Ascending aorta (tissue), 2 donors: Measurements from ENCODE around the gene BCL2L12. TPM values are rescaled to one million over a fixed set of nuclear protein-coding genes. Genes with fewer than 3 reads are reported as not detected.

Experiments used
- DNase-seq, 2 donors: peaks; one replicate each; pipeline ENCODE4 v3.0.0-alpha.2; 2019; ENCODE audit warnings: low spot score in 2 of 2
- H3K27ac ChIP-seq, 2 donors: fragments of 200-600 bp; sonication (generic); one replicate each; pipeline ENCODE4 v1.5.1; 2016 to 2017; ENCODE audit warnings: mild to moderate bottlenecking in 1 of 2
- H3K27me3 ChIP-seq: fragments of 200-600 bp; sonication (generic); one replicate; pipeline ENCODE4 v1.5.1; 2017
- H3K36me3 ChIP-seq, 2 donors: fragments of 200-600 bp; sonication (generic); one replicate each; pipeline ENCODE4 v1.5.1; 2016
- H3K4me1 ChIP-seq, 2 donors: fragments of 200-600 bp; sonication (generic); one replicate each; pipeline ENCODE4 v1.5.1; 2016 to 2017; ENCODE audit warnings: mild to moderate bottlenecking in 1 of 2
- H3K4me3 ChIP-seq, 2 donors: fragments of 200-600 bp; sonication (generic); one replicate each; pipeline ENCODE4 v1.5.1; 2016 to 2017; ENCODE audit warnings: mild to moderate bottlenecking in 1 of 2
- H3K9me3 ChIP-seq, 2 donors: fragments of 200-600 bp; sonication (generic); one replicate each; pipeline ENCODE4 v1.5.1; 2016
- CTCF ChIP-seq, 3 experiments: fragments of 200-600 bp in 2 of 3; fragments of 450-650 bp in 1 of 3; sonication (generic) in 2 of 3; IDR thresholded peaks; one replicate each; pipeline ENCODE4 v1.5.1; 2016 to 2019; ENCODE audit warnings: antibody characterized with exemption in 3 of 3, mild to moderate bottlenecking in 1 of 3, moderate library complexity in 1 of 3
- intact Hi-C: fragments of 100-400 bp; cut with DNase I; formaldehyde crosslinking; loops from one replicate; pipeline ENCODE4 v1.15.1; 2023
- total RNA-seq: library from RNA; depleted of rRNA; stranded (reverse); fragments of >200 nt; gene quantifications from one replicate; pipeline ENCODE4 v1.1.0, GENCODE V29; 2016

Gene BCL2L12
- total RNA-seq, 1 donor from 2014 or later: 0.64 TPM

GRCh38 chr19:49635530-49636232 is 30.1 kb upstream of the BCL2L12 start:
- no peak for DNase-seq
- H3K27ac ChIP-seq: peak overlapping the region; percentile 40 to 100
- H3K27me3 ChIP-seq: no peaks in the 10 kb centered on the region
- intact Hi-C loops: no loop called here
- H3K36me3 ChIP-seq: peaks cover 21 to 23% of the 10 kb centered on the region in 2 donors
- peaks cover 13% of the 10 kb centered on the region in 2 donors for H3K4me1 ChIP-seq
- no peak for TF ChIP-seq CTCF (IDR thresholded peaks at IDR 0.05)
- H3K9me3 ChIP-seq: no peaks in the 10 kb centered on the region
- H3K4me3 ChIP-seq: no peak overlapping the region

- no peak overlapping the region for H3K4me3 ChIP-seq
- intact Hi-C loops: no loop called here
- peaks cover 8 to 9% of the 10 kb centered on the region in 2 donors for H3K4me1 ChIP-seq
- peaks cover 21 to 23% of the 10 kb centered on the region in 2 donors for H3K36me3 ChIP-seq
- TF ChIP-seq CTCF (IDR thresholded peaks at IDR 0.05): no peak
- no peaks in the 10 kb centered on the region for H3K9me3 ChIP-seq
- peak overlapping the region; percentile 40 to 100 for H3K27ac ChIP-seq
- no peak for DNase-seq
- H3K27me3 ChIP-seq: no peaks in the 10 kb centered on the region
Measured at GRCh38 chr19:49636233-49636932, 29.4 kb upstream of the BCL2L12 start.

DNA sequence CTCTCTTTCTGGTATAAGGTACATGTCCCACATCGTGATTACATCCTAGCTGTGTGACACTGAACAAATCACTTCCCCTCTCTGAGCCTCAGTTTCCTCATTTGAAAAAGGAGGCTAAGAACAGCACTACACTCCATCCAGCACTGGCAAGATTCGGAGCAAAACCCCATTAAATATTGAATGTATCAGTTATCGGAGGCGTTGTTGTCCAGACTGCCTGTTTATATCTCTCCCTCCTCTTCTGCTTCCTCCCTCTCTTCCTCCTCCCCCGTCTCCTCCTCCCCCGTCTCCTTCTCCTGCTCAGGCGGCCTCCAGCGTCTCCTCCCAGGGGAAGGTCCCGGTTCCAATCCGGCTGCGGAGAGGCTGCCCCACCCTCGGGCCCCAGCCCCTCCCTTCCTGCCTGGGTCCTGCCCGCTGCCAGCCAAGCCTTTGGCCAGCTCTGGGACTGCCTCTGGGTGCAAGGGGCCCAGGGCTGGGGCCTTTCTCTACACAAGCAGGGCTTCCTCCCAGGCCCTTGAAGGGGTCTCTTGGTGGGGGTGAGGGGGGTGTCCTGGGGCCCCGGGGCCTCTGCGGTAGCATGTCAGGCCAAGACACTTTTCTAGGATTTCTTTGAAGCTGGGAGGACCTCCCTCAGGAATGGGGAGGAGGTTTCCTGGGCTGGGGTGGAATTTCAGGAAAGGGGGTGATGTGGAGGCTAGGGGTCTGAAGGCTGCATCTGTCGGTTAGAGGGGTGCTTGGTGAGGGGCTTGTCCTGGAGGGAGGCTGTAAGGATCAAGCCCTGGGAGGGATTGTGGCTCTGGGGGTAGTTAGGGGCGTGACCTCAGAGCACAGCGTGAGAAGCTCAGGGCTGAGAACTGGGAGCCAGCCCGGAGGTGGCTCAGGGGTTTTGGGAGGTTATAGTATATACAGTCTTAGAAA is 27.7 kb upstream of the BCL2L12 start:
- Histone ChIP-seq H3K27me3 (no peaks in the 10 kb centered on the region), H3K27ac (peak overlapping the region; percentile 99 to 100), H3K9me3 (no peaks in the 10 kb centered on the region), H3K4me3 (peak overlapping the region; percentile 80 to 87), H3K4me1 (peaks cover 8 to 15% of the 10 kb centered on the region in 2 donors), H3K36me3 (peaks cover 21 to 23% of the 10 kb centered on the region in 2 donors)
- intact Hi-C loops: no loop called here
- no peak for TF ChIP-seq CTCF (IDR thresholded peaks at IDR 0.05)
- peak; percentile 78 to 93 for DNase-seq

GRCh38 chr19:49639401-49640112 is 26.2 kb upstream of the BCL2L12 start:
- TF ChIP-seq CTCF (IDR thresholded peaks at IDR 0.05): no peak
- H3K4me3 ChIP-seq: peak overlapping the region; percentile 80 to 87
- H3K4me1 ChIP-seq: peaks cover 20 to 24% of the 10 kb centered on the region in 2 donors
- H3K27ac ChIP-seq: peak overlapping the region; percentile 99 to 100
- no peaks in the 10 kb centered on the region for H3K27me3 ChIP-seq
- DNase-seq: no peak
- intact Hi-C loops: loop anchor here (1.0 to 5.0 kb wide), 5 partner anchors 38 to 237 kb away; partner anchors contain the start of genes AKT1S1, PRMT1, RPS11 and TBC1D17
- peaks cover 21 to 23% of the 10 kb centered on the region in 2 donors for H3K36me3 ChIP-seq
- H3K9me3 ChIP-seq: no peaks in the 10 kb centered on the region
